BE2C (cell line): ENCODE results near the gene HAGHL.
"Not testable (repeated sequence)": the region's sequence is repeated elsewhere in the genome, so short reads cannot be mapped to it uniquely, and the experiment has no call there.

ENCODE experiments used
- DNase-seq: peaks from one replicate; pipeline ENCODE4 v3.0.0-alpha.2; 2020
- H3K27me3 ChIP-seq: fragments of 250-450 bp; sonication (Bioruptor Pico); 2 replicates; pipeline ENCODE4 v1.5.1; 2020; ENCODE audit warnings: mild to moderate bottlenecking
- H3K36me3 ChIP-seq: fragments of 250-450 bp; sonication (Bioruptor Pico); 2 replicates; pipeline ENCODE4 v1.5.1; 2020; ENCODE audit warnings: mild to moderate bottlenecking
- H3K4me1 ChIP-seq: fragments of 250-450 bp; sonication (Bioruptor Pico); 2 replicates; pipeline ENCODE4 v1.5.1; 2020
- H3K4me3 ChIP-seq: 2 replicates; pipeline ENCODE4 v1.5.1; 2011; ENCODE audit warnings: low read depth, low read length
- H3K9me3 ChIP-seq: fragments of 250-450 bp; sonication (Bioruptor Pico); 2 replicates; pipeline ENCODE4 v1.5.1; 2020
- TF ChIP-seq, protein P1 (sequence below): IDR thresholded peaks from 2 replicates; pipeline ENCODE4 v1.5.1; 2012; ENCODE audit warnings: mild to moderate bottlenecking, low read depth, low read length

Gene HAGHL

DNA sequence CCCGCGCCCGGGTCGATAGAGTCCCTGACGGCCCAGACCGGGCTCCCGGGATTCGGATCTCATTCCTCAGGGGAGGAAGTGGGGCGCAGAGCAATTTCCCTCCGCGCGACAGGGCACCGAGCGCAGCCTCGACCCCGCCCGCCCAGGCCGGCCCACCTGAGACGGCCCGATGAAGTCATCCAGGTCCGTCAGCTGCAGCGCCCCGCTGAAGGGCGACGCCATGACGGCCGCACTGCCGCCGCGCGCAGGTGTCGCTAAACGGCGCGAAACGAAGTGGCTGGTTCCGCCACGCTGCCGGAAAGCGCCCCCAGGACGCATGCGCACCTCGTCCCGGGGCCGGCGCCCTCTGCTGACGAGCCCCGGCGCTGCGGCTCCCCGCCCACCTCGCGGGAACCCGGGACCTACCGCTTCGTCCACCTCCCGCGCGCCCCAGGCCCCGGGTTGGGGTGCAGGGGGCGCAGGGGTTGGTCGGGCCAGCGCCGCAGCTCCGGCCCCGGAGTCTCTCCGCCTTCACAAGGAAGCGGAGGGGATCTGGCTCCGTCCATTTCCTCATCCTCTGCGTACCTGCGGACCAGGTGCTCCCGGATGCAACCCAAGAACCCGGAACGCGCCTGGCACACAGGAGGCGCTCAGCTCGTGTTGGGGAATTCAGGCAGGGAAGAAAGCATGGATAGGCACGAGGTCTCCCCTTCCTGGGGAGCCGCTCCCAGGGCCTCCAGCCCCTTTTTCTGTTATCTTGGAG lies 14.0 kb downstream of the HAGHL start, which contains the start of gene CIAO3:
CIAO3 (minus strand) TSS at position 234 of the 742 bp plus-strand sequence; CDS start at position 222, 12 bp downstream.
- TF ChIP-seq, protein P1, sequence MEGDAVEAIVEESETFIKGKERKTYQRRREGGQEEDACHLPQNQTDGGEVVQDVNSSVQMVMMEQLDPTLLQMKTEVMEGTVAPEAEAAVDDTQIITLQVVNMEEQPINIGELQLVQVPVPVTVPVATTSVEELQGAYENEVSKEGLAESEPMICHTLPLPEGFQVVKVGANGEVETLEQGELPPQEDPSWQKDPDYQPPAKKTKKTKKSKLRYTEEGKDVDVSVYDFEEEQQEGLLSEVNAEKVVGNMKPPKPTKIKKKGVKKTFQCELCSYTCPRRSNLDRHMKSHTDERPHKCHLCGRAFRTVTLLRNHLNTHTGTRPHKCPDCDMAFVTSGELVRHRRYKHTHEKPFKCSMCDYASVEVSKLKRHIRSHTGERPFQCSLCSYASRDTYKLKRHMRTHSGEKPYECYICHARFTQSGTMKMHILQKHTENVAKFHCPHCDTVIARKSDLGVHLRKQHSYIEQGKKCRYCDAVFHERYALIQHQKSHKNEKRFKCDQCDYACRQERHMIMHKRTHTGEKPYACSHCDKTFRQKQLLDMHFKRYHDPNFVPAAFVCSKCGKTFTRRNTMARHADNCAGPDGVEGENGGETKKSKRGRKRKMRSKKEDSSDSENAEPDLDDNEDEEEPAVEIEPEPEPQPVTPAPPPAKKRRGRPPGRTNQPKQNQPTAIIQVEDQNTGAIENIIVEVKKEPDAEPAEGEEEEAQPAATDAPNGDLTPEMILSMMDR: peak; percentile 69
- no peaks in the 10 kb centered on the region for H3K9me3 ChIP-seq
- no peaks in the 10 kb centered on the region; the same call in 1 of the 2 replicates for H3K4me1 ChIP-seq
- no peaks in the 10 kb centered on the region for H3K27me3 ChIP-seq
- peak; percentile 93 for DNase-seq
- peak within 1 kb of the TSS; percentile 78 for H3K4me3 ChIP-seq
- H3K36me3 ChIP-seq: peaks cover 30% of the 10 kb centered on the region

DNA sequence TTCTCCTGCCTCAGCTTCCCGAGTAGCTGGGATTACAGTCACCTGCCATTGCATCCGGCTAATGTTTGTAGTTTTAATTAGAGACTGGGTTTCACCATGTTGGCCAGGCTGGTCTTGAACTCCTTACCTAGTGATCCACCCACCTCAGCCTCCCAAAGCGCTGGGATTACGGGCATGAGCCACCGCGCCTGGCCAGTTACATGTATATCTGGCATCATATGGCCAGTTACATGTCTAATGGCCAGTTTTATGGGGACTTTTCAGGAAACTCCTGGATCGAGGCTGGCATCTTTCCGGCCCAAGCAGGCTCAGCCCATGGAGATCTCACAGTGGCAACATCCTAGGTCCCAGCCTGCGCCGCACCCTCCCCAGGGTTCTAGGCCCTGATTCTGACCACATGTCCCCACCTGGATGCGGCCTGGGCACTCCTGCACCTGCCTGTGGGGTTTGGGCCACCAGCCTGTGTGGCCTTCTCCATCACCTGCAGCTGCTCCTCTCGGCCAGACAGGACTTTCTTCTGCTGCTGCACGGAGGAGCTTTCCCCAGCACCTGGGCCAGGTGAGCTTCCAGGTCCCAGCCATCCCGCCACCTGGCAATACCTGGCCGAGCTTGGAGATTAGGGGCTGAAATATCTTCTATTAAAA lies 15.2 kb downstream of the HAGHL start:
- H3K4me1 ChIP-seq: no peaks in the 10 kb centered on the region; the same call in 1 of the 2 replicates
- H3K27me3 ChIP-seq: no peaks in the 10 kb centered on the region
- H3K4me3 ChIP-seq: no peak overlapping the region
- no peaks in the 10 kb centered on the region for H3K9me3 ChIP-seq
- TF ChIP-seq, protein P1: no peak
- H3K36me3 ChIP-seq: peaks cover 18% of the 10 kb centered on the region
- DNase-seq: no peak

DNA sequence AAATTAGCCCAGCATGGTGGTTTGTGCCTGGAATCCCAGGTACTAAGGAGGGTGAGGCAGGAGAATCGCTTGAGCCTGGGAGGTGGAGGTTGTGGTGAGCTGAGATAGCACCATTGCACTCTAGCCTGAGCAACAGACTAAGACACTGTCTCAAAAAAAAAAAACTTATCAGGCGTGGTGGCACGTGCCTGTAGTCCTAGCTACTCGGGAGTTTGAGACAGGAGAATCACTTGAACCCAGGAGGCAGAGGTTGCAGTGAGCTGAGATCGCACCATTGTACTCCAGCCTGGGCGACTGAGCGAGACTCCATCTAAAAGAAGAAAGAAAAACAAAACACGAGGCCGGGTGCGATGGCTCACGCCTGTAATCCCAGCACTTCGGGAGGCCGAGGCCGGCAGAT lies 16.0 kb downstream of the HAGHL start:
- H3K9me3 ChIP-seq, DNase-seq, H3K4me1 ChIP-seq, H3K27me3 ChIP-seq, H3K4me3 ChIP-seq: not testable (repeated sequence)
- H3K36me3 ChIP-seq: peaks cover 11% of the 10 kb centered on the region

DNA sequence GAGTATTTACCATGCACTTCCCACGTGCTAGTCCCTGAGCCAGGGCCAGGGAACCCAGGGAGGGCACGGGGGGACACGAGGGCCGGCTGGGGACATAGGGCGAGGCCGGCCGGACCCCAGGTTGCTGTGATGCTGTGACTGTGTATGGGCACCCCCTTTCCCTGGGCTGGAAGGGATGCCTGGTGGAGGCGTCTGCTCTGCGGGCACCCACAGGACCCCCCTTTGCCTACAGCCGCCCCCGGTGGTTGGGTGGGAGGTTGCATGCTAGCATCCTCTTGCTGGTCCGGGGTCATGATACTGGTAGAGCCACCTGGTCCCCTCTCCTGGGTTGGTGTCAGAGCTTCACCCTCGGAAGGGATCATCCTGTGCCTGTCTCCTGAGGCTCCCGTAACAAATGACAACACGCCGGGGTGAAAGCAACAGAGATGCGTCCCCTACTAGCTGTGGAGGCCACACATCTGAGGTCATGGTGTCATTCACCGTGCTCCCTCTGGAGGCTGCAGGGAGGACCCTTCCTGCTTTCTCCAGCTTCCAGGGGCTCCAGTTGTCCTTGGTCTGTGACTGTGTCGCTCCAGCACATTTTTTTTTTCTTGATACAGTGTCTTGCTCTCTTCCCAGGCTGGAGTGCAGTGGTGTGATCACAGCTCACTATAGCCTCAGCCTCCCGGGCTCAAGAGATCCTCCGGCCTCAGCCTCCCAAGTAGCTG lies 17.0 kb downstream of the HAGHL start:
- TF ChIP-seq, protein P1: peak; percentile 40
- Histone ChIP-seq H3K4me1 (no peaks in the 10 kb centered on the region; the same call in 1 of the 2 replicates), H3K27me3 (no peaks in the 10 kb centered on the region), H3K36me3 (peaks cover 8% of the 10 kb centered on the region), H3K4me3 (no peak overlapping the region), H3K9me3 (no peaks in the 10 kb centered on the region)
- peak; percentile 41 for DNase-seq

DNA sequence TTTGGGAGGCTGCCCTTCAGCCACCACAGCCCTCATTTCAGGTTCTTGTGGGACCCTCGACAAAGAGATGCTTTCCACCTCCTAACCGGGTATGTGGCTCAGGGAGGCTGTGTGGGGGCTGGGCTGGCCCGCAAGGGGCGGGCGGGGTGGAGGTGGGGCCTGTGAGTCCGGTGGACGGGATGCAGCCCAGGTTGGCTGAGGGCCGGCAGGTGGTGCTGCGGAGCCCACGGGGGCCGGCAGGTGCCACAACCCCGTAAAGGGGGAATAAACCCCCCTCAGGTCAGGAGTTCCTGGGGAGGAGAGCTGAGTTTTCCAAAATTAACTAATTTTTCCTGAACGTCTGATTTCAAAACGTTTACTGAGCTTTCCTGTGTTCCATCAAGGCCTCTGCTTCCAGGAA lies 18.8 kb downstream of the HAGHL start:
- Histone ChIP-seq H3K36me3 (no peaks in the 10 kb centered on the region), H3K27me3 (no peaks in the 10 kb centered on the region), H3K4me3 (no peak overlapping the region), H3K4me1 (no peaks in the 10 kb centered on the region), H3K9me3 (no peaks in the 10 kb centered on the region)
- TF ChIP-seq, protein P1: peak; percentile 46
- peak; percentile 70 for DNase-seq

DNA sequence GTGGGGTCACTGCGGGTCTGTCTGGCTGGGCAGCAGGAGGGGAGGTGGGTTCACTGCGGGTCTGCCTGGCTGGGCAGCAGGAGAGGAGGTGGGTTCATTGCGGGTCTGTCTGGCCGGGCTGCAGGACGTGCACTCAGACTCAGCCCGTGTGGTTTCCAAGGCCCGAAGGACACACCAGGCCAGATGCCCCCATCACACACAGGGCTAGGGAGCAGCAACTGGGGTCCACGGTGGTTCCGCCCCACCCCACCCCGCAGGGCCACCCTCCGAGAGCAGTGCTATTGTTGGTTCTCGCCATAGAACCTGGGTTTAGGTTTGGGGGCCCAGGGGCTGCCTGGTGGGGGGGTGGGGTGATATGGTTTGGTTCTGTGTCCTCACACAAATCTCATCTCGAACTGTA lies 19.7 kb downstream of the HAGHL start:
- H3K36me3 ChIP-seq: no peaks in the 10 kb centered on the region
- H3K4me3 ChIP-seq: no peak overlapping the region
- TF ChIP-seq, protein P1: no peak
- no peaks in the 10 kb centered on the region for H3K27me3 ChIP-seq
- no peaks in the 10 kb centered on the region for H3K9me3 ChIP-seq
- H3K4me1 ChIP-seq: no peaks in the 10 kb centered on the region
- DNase-seq: no peak
